ENCODE data around the gene B3GNT2.

The B3GNT2 gene

GRCh38 chr2:62222674-62223073, 26.8 kb downstream of the B3GNT2 start:
- DNase-seq (ENCODE audit: extremely low read depth, low read depth), result no peak
- TF ChIP-seq CTCF (IDR thresholded peaks at IDR 0.05; ENCODE audit: low read depth, low read length, missing control alignments), result no peak
- no peak overlapping the region for H3K4me3 ChIP-seq (replicated peaks; ENCODE audit: low read depth, low read length)

GRCh38 chr2:62224976-62225375, 29.1 kb downstream of the B3GNT2 start:
- H3K4me3 ChIP-seq (replicated peaks; ENCODE audit: low read depth, low read length), result no peak overlapping the region
- TF ChIP-seq CTCF (IDR thresholded peaks at IDR 0.05; ENCODE audit: low read depth, low read length, missing control alignments), result no peak
- DNase-seq (ENCODE audit: extremely low read depth, low read depth), result no peak

- TF ChIP-seq CTCF (IDR thresholded peaks at IDR 0.05; ENCODE audit: low read depth, low read length, missing control alignments), result no peak
- DNase-seq (ENCODE audit: extremely low read depth, low read depth), result no peak
- no peak overlapping the region for H3K4me3 ChIP-seq (replicated peaks; ENCODE audit: low read depth, low read length)
Measured at GRCh38 chr2:62227386-62228075, 31.6 kb downstream of the B3GNT2 start.

GRCh38 chr2:62229082-62229605, 33.2 kb downstream of the B3GNT2 start:
- H3K4me3 ChIP-seq (replicated peaks; ENCODE audit: low read depth, low read length), result no peak overlapping the region
- no peak for DNase-seq (ENCODE audit: extremely low read depth, low read depth)
- no peak for TF ChIP-seq CTCF (IDR thresholded peaks at IDR 0.05; ENCODE audit: low read depth, low read length, missing control alignments)

GRCh38 chr2:62231541-62231940, 35.6 kb downstream of the B3GNT2 start:
- DNase-seq (ENCODE audit: extremely low read depth, low read depth), result no peak
- TF ChIP-seq CTCF (IDR thresholded peaks at IDR 0.05; ENCODE audit: low read depth, low read length, missing control alignments), result no peak

GRCh38 chr2:62234755-62235655, 39.1 kb downstream of the B3GNT2 start:
- TF ChIP-seq CTCF (IDR thresholded peaks at IDR 0.05; ENCODE audit: low read depth, low read length, missing control alignments), result no peak
- no peak for DNase-seq (ENCODE audit: extremely low read depth, low read depth)
- no peak overlapping the region for H3K4me3 ChIP-seq (replicated peaks; ENCODE audit: low read depth, low read length)

More at GRCh38 chr2:62231541-62231940, 35.6 kb downstream of the B3GNT2 start:
- H3K4me3 ChIP-seq (replicated peaks; ENCODE audit: low read depth, low read length), result no peak overlapping the region

All from HFF-Myc (cell line).